ENCODE data around the gene NOP9. TPM values are rescaled to one million over a fixed set of nuclear protein-coding genes. Genes with fewer than 3 reads are reported as not detected.

NOP9 gene, protein sequence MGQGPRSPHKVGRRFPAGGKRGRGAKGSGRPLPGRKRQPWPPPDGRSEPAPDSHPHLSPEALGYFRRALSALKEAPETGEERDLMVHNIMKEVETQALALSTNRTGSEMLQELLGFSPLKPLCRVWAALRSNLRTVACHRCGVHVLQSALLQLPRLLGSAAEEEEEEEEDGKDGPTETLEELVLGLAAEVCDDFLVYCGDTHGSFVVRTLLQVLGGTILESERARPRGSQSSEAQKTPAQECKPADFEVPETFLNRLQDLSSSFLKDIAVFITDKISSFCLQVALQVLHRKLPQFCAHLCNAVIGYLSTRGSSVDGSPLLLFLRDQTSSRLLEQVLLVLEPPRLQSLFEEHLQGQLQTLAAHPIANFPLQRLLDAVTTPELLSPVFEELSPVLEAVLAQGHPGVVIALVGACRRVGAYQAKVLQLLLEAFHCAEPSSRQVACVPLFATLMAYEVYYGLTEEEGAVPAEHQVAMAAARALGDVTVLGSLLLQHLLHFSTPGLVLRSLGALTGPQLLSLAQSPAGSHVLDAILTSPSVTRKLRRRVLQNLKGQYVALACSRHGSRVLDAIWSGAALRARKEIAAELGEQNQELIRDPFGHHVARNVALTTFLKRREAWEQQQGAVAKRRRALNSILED
- 10 to 100 TPM; 13.9 to 22.2 (median 17.8) TPM for total RNA-seq

DNA sequence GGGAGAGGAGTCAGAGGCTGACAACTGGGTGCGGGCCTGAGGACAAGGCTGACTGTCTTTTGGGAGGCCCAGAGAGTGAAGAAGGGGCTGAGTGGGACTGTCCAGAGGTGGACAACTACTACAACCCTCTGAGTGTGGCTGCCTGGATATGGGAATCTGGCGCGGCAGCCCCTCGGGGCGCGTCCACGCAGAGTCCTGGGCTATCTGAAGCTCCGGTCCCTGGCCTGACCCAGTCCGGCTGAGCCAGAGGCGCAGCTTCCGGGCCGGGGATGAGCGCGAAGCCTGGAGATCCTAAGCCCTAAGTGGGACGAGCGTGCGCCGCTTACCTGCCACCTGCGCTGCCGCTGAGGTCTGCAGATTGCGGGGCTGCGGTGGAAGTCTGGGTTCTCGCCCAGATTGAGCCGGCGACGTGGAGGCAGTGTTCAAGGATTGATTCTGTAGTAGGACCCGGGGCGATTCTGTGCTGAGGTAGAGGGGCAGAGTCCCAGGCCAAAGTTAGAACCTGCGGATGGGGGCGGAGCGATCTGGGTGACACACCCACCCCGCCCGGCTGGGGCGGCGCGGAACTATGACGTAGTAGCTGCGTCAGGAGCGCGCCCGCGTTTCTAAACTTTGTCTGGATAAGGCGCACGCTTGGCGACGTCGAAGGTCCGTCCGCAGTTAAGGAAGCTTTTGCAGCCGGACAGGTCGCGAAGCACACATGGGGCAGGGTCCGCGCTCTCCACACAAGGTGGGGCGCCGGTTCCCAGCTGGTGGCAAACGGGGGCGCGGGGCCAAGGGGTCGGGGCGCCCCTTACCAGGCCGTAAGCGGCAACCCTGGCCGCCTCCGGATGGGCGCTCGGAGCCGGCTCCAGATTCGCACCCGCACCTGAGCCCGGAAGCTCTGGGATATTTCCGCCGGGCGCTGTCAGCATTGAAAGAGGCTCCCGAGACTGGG, at the start of gene NOP9, which contains the start of gene DHRS1:
Gene NOP9, plus strand, starts transcription at position 596 of the 937 bp plus-strand sequence. Its CDS starts 105 bp downstream, at position 701.
Gene DHRS1, minus strand, starts transcription at position 526 of the 937 bp plus-strand sequence. CDS start 674 bp downstream, outside the sequence.
- DNase-seq (ENCODE audit: low spot score): peak; percentile 86
- TF ChIP-seq, protein P1, sequence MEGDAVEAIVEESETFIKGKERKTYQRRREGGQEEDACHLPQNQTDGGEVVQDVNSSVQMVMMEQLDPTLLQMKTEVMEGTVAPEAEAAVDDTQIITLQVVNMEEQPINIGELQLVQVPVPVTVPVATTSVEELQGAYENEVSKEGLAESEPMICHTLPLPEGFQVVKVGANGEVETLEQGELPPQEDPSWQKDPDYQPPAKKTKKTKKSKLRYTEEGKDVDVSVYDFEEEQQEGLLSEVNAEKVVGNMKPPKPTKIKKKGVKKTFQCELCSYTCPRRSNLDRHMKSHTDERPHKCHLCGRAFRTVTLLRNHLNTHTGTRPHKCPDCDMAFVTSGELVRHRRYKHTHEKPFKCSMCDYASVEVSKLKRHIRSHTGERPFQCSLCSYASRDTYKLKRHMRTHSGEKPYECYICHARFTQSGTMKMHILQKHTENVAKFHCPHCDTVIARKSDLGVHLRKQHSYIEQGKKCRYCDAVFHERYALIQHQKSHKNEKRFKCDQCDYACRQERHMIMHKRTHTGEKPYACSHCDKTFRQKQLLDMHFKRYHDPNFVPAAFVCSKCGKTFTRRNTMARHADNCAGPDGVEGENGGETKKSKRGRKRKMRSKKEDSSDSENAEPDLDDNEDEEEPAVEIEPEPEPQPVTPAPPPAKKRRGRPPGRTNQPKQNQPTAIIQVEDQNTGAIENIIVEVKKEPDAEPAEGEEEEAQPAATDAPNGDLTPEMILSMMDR (IDR thresholded peaks at IDR 0.05): no peak
- peak; percentile 78 for ATAC-seq (ENCODE audit: low FRiP score)

DNA sequence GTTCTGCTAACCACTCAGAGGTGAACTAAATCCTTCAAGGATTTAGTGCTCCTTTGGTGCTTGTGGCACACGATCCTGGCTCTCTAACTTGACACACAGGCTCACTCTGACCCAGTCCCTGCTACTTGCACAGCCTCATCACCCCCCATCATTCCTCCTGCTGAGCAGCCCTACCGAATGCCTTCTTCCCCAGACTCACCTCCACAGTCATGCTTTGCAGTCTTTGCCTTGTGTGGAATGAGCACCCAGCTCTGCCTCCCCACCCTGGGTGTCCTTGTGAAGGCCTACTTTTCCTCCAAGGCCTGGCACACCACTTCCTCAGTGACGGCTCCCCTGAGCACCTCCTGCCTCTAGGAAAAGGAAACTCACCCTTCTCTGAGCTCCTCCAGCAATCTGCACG, 49.3 kb upstream of the NOP9 start:
- TF ChIP-seq, protein P1 (IDR thresholded peaks at IDR 0.05): no peak
- DNase-seq (ENCODE audit: low spot score): no peak
- no peak for ATAC-seq (ENCODE audit: low FRiP score)

DNA sequence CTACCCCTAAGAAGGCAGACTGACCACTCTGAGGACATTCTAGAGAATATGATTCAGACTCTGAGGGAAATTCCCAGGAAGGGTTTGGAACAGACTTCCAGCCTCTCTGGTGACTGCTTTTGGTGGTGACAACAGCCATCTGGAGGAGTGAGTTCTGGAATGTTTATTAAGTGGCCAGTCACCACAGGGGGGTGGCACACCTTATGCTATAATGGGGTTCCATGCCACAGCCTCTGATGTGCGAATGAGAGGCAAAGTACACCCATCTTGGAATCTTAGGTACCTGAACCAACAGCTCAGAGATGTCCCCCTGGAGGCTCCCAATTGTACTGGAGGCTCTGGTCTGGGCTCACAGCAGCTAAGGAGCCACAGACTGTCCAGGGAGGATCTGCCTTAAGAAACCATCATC, 47.8 kb upstream of the NOP9 start:
- ATAC-seq (ENCODE audit: low FRiP score): no peak
- DNase-seq (ENCODE audit: low spot score): no peak
- TF ChIP-seq, protein P1 (IDR thresholded peaks at IDR 0.05): no peak

DNA sequence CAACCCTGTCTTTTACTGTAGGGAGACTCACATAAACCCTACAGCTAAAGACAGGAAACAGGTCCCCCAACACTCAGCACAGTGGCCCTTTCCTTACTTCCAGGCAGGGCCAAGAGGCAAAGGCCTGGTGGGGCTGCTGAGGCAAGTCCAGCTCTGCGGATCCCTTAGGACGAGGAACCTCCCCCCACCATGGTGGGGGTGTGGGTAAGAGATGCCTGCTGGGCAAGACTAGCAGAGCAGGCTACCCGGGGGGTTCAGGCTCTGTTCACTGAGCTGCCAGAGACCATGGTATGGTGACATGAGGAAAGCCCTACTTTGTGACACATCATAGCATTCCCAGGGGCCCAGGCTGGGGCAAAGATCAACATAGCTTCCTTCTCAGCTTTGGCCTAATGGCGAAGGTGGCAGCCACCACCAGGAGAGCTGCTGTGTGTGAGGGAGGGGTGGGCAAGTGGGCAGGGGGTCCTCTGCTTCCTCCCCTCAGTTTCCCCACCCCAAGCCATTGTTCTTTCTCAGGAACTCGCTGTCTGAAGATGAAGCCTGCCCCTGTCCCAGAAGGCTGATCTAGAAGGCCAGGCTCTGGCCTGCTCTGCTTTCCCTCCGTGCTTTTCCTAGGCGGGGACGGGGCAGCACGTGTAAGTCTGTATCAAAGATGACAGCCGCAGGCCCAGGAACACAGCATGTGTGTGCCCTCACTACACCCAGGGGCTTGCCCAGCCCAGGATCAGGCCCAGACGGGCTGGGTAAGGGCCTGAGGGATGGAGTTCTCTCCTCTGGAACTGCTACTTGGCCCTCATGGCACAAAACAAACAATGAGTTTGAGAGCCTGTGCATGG, 47.1 kb upstream of the NOP9 start:
- DNase-seq (ENCODE audit: low spot score) (no peak), ATAC-seq (ENCODE audit: low FRiP score) (no peak)
- TF ChIP-seq, protein P1 (IDR thresholded peaks at IDR 0.05): no peak

DNA sequence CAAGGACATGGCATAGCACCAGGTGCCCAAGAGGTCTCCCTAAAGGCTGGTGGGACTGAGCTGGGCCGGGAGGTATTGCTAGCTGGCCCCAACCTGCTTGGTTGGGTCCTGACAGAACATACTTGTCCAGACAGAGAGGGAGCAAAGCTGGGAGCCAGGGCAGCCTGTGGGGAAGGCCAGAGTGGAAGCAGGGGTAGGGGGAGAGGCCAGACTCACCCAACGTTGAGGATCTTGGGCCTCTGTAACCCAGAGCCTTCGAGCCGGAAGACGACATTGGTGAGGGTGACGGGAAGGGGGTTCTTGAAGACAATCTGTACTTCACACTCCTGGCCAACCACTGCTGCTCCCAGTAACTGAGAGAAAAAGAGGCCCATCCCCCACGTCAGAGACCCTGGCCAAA, 45.7 kb upstream of the NOP9 start:
- no peak for DNase-seq (ENCODE audit: low spot score)
- ATAC-seq (ENCODE audit: low FRiP score): no peak
- TF ChIP-seq, protein P1 (IDR thresholded peaks at IDR 0.05): no peak

Data from omental fat pad (tissue), 4 donors.